GM12875 (cell line): Measurements from ENCODE around the gene DCAF11.

Experiments used
- H3K4me3 ChIP-seq: one replicate; pipeline ENCODE4 v1.5.1; 2011; ENCODE audit warnings: low read depth, low read length, control low read depth
- TF ChIP-seq, protein P1 (sequence below): IDR thresholded peaks from 2 replicates; pipeline ENCODE4 v1.5.1; 2011; ENCODE audit warnings: low read depth, mild to moderate bottlenecking, control low read depth, inconsistent platforms, low read length, moderate library complexity, borderline replicate concordance; ENCODE audit not compliant: insufficient read depth

The DCAF11 gene

DNA sequence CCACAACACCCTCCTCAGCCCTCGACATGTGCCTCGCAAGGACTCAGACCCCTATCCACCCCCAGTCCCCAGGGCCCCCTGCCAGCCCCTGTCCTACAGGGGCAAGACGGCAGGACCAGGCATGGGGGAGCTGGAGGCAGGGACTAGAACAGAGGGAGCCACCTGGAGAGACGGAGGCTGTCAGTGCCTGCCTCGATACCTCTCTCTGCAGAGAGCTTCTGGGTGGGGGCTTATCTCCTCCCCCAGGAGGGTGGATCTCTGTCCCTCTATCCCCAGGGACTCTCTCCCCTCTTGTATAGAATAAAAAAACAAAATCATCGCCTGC lies 45.2 kb upstream of the DCAF11 start:
- TF ChIP-seq, protein P1, sequence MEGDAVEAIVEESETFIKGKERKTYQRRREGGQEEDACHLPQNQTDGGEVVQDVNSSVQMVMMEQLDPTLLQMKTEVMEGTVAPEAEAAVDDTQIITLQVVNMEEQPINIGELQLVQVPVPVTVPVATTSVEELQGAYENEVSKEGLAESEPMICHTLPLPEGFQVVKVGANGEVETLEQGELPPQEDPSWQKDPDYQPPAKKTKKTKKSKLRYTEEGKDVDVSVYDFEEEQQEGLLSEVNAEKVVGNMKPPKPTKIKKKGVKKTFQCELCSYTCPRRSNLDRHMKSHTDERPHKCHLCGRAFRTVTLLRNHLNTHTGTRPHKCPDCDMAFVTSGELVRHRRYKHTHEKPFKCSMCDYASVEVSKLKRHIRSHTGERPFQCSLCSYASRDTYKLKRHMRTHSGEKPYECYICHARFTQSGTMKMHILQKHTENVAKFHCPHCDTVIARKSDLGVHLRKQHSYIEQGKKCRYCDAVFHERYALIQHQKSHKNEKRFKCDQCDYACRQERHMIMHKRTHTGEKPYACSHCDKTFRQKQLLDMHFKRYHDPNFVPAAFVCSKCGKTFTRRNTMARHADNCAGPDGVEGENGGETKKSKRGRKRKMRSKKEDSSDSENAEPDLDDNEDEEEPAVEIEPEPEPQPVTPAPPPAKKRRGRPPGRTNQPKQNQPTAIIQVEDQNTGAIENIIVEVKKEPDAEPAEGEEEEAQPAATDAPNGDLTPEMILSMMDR: no peak
- H3K4me3 ChIP-seq: no peak overlapping the region

DNA sequence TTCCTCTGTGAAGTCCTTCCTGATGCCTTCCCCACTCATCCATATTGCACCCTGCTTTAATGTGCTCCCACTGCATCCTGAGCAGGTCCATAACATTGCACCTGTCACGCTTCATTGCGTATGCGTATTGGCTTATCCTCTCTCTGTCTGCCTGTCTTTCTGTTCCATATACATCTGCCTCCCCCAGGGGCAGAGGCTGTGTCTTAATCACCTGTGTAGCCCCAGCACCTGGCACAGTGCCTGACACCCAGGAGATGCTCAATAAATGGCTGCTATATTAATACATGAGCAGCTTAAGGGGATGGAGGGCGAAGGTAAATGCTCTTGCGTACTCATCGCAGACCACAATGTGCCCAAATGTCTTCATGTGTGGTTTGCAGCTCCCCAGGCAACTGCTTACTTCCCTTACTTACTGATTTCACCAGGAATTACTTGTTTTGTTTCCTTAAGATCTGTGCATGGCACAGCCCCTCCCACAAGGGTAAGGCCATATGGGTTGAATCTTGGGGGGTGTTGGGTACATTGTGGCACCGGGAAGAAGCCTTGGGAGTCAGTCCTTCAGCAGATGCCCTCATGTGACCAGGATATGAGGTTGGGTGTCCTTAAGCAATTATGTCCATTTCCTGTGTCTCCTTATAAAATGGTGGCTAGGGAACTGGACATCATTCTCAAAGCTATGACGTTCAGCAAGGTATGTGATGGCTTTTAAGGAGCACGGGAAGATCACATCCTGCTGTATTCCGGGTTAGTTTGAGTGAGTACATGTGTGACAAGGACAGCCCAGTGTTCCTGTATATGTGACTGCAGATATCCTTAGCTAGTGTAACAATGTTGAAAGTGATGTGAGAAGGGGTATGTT lies 44.1 kb upstream of the DCAF11 start:
- TF ChIP-seq, protein P1: no peak
- no peak overlapping the region for H3K4me3 ChIP-seq

DNA sequence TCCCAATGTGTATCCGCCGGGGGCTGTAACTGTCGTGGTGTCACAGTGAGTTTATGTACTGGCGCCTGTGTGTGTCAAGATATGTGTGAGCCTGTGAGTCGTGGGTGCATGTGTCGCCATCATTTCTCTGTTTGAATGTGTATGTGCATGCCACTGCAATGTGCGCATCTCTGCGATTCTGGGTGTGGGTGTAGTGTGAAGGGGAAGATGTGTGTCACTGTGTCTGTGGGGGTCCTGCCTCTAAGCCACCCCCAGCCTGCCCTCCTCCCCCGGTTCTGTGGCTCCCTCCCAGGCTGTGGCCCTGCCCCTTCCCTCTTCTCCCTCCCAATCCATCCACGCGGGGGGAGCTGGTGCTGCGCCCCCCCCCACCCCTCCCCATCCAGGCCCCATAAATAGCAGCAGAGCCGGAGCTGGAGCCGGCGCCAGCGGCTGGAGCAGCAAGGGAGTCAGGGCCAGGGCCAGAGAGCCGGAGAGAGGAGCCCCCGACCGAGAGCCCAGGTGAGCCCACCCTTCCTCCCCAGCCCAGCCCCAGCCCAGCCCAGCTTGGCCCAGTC lies 43.4 kb upstream of the DCAF11 start, which contains the start of gene CPNE6:
CPNE6 (plus strand) TSS at position 419 of the 554 bp plus-strand sequence. CDS start 1,375 bp downstream, outside the sequence.
- TF ChIP-seq, protein P1: no peak
- H3K4me3 ChIP-seq: no peak within 1 kb of the TSS

DNA sequence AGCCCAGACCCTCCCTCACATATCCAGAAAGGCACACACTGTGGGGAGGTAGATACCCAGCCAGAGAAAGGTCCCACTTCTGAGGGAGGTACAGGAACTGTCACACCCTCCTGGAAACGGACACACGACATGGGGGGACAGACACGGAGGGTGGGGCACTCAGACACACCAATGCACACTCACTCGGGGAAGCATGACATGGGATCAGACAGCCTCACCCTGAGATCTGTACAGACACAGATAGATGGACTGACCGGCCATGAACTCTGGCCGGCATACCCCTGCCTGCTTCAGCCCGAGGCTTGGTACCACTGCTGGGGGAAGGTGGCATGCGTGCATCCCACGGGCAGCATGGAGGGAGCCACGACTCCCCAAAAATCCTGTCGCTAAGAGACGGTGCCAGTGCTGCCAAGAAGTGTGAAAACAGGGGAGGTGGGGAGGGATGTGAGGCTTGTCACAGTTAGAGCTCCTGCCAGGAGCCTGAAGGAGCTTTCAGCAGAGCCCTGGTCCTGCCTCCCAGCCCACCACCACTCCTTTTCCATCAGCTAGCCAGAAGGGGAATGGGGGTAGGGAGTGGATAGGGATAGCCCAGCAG lies 42.6 kb upstream of the DCAF11 start:
- TF ChIP-seq, protein P1: no peak
- H3K4me3 ChIP-seq: no peak overlapping the region

DNA sequence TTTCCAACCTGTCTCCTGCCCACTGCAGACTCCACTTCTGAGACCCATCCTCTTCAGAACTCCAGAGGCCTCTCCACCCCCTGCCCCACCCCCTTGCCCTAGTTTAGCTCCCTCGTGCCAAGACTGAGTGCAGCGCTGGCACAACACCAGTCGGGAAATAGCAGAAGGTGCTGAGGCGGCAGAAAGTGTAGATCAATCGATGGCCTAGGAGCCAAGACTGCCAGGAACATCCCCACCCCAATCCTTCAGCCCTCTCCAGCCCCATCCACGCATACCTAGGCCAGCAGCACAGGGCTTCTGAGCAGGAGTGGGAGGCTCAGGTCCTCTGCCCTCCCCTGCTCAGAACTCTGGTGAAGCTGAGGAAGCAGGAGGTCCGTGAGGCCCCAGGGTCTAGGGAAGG lies 42.1 kb upstream of the DCAF11 start:
- TF ChIP-seq, protein P1: no peak
- H3K4me3 ChIP-seq: no peak overlapping the region

DNA sequence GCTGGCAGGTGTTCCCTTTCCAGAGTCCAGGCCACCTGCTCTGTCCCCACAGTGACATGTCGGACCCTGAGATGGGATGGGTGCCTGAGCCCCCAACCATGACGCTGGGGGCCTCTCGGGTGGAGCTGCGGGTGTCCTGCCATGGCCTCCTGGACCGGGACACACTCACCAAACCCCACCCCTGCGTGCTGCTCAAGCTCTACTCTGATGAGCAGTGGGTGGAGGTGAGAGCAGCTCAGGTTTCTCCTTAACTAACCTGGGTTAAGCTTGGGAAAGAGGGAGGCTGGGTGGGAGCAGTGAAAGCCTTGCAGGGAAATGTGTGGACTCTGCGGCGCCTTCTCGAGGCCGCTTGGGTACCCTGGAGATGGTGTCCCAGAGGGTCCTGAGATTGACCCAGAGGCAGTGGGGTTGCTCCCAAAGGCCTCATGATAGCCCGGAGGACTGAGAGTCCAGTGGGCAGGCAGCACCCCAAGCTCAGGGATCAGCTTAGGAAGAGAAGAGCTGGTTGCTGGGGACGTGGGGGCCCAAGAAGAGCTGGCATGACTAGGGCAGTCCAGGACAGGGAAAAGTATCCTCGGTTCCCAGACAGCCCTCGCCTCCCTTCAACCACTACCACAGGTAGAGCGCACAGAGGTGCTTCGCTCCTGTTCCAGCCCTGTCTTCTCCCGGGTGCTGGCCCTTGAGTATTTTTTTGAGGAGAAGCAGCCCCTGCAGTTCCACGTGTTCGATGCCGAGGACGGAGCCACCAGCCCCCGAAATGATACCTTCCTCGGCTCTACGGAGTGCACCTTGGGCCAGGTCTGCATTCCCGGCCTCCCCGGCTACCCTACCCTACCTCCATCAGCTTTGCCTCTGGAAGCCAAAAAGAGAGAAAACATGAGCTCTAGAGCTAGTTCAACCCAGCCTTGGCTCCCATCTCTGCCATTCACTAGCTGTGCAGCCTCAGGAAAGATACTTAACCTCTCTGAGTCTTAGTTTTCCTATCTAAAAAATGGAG lies 41.4 kb upstream of the DCAF11 start:
- TF ChIP-seq, protein P1: no peak

More for the DNA sequence above, 41.4 kb upstream of the DCAF11 start:
- H3K4me3 ChIP-seq: no peak overlapping the region
